Measurements from ENCODE around the gene CFAP210.
"Not testable (repeated sequence)": the region's sequence is repeated elsewhere in the genome, so short reads cannot be mapped to it uniquely, and the experiment has no call there.

The CFAP210 gene

GRCh38 chr2:169619946-169620345 is 74.3 kb downstream of the CFAP210 start:
- DNase-seq (ENCODE audit: low read depth in 2 of 2): no peak
- no peak overlapping the region for H3K4me3 ChIP-seq (replicated peaks in 1 of 2; ENCODE audit: low read depth in 2 of 2, low read length in 2 of 2)
- TF ChIP-seq CTCF (IDR thresholded peaks at IDR 0.05; ENCODE audit: low read depth, low read length): no peak

- not testable (repeated sequence) for H3K4me3 ChIP-seq (replicated peaks in 1 of 2; ENCODE audit: low read depth in 2 of 2, low read length in 2 of 2); DNase-seq (ENCODE audit: low read depth in 2 of 2)
Observed at GRCh38 chr2:169615982-169616381, 78.2 kb downstream of the CFAP210 start.

- H3K4me3 ChIP-seq (replicated peaks in 1 of 2; ENCODE audit: low read depth in 2 of 2, low read length in 2 of 2): no peak overlapping the region
- no peak for DNase-seq (ENCODE audit: low read depth in 2 of 2)
- no peak for TF ChIP-seq CTCF (IDR thresholded peaks at IDR 0.05; ENCODE audit: low read depth, low read length)
Observed at GRCh38 chr2:169613876-169614275, 80.3 kb downstream of the CFAP210 start.

- no peak for TF ChIP-seq CTCF (IDR thresholded peaks at IDR 0.05; ENCODE audit: low read depth, low read length)
- no peak overlapping the region for H3K4me3 ChIP-seq (replicated peaks in 1 of 2; ENCODE audit: low read depth in 2 of 2, low read length in 2 of 2)
- no peak for DNase-seq (ENCODE audit: low read depth in 2 of 2)
Observed at GRCh38 chr2:169609264-169609663, 84.9 kb downstream of the CFAP210 start.

- TF ChIP-seq CTCF (IDR thresholded peaks at IDR 0.05; ENCODE audit: low read depth, low read length): no peak
- H3K4me3 ChIP-seq (replicated peaks in 1 of 2; ENCODE audit: low read depth in 2 of 2, low read length in 2 of 2): no peak overlapping the region
- no peak for DNase-seq (ENCODE audit: low read depth in 2 of 2)
Observed at GRCh38 chr2:169599568-169599967, 94.6 kb downstream of the CFAP210 start.

GRCh38 chr2:169598982-169599381 is 95.2 kb downstream of the CFAP210 start:
- no peak for DNase-seq (ENCODE audit: low read depth in 2 of 2)
- no peak for TF ChIP-seq CTCF (IDR thresholded peaks at IDR 0.05; ENCODE audit: low read depth, low read length)
- H3K4me3 ChIP-seq (replicated peaks in 1 of 2; ENCODE audit: low read depth in 2 of 2, low read length in 2 of 2): no peak overlapping the region

- not testable (repeated sequence) for DNase-seq (ENCODE audit: low read depth in 2 of 2)
Observed at GRCh38 chr2:169596546-169596945, 97.7 kb downstream of the CFAP210 start.

More at GRCh38 chr2:169596546-169596945, 97.7 kb downstream of the CFAP210 start:
- H3K4me3 ChIP-seq (replicated peaks in 1 of 2; ENCODE audit: low read depth in 2 of 2, low read length in 2 of 2): not testable (repeated sequence)
